ENCODE data around the gene IGSF8. TPM values are rescaled to one million over a fixed set of nuclear protein-coding genes. Genes with fewer than 3 reads are reported as not detected.

The IGSF8 gene
- total RNA-seq, 2 donors from 2014 or later: 23.8 to 30.8 TPM

DNA sequence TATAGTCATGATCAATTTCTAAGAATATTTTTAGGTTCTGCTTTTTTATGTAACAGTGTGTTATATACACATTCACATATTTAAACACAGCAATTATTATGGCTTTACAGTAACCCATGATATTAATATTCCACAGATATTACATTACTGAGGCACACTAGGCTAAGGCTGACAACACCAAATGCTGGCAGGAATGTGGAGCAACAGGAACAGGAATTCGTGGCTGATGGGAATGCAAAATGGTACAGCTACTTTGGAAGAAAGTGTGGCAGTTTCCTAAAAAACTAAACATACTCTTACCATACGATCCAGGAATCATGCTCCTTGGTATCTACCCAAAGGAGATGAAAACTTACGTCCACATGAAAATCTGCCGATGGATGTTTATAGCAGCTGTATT lies 19.0 kb downstream of the IGSF8 start:
- Mint-ChIP-seq H3K4me1 (peaks cover 5% of the 10 kb centered on the region), H3K4me3 (no peak overlapping the region), H3K9me3 (no peaks in the 10 kb centered on the region), H3K36me3 (ENCODE audit: low read depth) (no peaks in the 10 kb centered on the region), H3K27me3 (peaks cover 52% of the 10 kb centered on the region), H3K27ac (no peak overlapping the region)
- no peak for ATAC-seq (replicated peaks)

DNA sequence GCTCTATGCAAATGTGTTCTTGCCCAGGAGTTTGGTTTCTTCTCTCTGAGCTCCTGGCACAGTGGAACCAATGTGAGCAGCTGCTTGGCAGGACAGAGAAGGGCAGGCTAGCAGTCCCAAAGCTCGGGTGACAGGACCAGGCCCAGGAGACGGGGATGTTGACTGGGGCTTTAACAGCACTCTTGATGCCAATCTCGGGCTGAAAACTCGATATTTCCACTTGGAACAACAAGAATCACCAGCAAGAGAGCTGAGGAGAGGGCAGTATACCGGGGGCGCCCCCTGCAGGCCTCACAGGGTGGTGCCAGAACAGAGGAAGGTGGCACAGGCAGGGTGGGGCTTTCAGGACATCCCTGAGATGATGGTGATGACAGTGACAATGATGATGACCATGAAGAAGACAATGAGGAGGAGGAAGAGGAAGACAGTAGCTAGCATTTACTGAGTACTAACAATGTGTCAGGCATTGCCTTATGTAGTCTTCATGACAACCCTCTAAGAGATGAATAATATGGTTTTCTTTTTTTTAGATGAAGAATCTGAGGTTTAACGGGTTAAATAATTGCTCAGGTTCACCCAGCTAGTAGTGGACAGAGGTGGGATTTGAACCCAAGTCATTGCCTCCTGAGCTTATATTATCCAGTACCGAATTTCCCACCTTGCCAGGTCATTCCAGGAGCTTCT lies 19.8 kb downstream of the IGSF8 start:
- Mint-ChIP-seq H3K4me3 (no peak overlapping the region), H3K36me3 (ENCODE audit: low read depth) (no peaks in the 10 kb centered on the region), H3K4me1 (peaks cover 5% of the 10 kb centered on the region), H3K27me3 (peaks cover 52% of the 10 kb centered on the region), H3K27ac (no peak overlapping the region), H3K9me3 (no peaks in the 10 kb centered on the region)
- ATAC-seq (replicated peaks): peak; percentile 92

GRCh38 chr1:160077486-160077885 lies 20.9 kb downstream of the IGSF8 start:
- peaks cover 5% of the 10 kb centered on the region for H3K4me1 Mint-ChIP-seq
- H3K36me3 Mint-ChIP-seq (ENCODE audit: low read depth): no peaks in the 10 kb centered on the region
- H3K9me3 Mint-ChIP-seq: no peaks in the 10 kb centered on the region
- ATAC-seq (replicated peaks): no peak
- H3K4me3 Mint-ChIP-seq: no peak overlapping the region
- H3K27me3 Mint-ChIP-seq: peaks cover 53% of the 10 kb centered on the region
- H3K27ac Mint-ChIP-seq: no peak overlapping the region

- Mint-ChIP-seq H3K27ac (no peak overlapping the region), H3K27me3 (peaks cover 53% of the 10 kb centered on the region), H3K36me3 (ENCODE audit: low read depth) (no peaks in the 10 kb centered on the region), H3K4me3 (no peak overlapping the region), H3K4me1 (peaks cover 8% of the 10 kb centered on the region), H3K9me3 (no peaks in the 10 kb centered on the region)
- no peak for ATAC-seq (replicated peaks)
Measured at GRCh38 chr1:160076295-160076694, 22.1 kb downstream of the IGSF8 start.

GRCh38 chr1:160075836-160076235 lies 22.6 kb downstream of the IGSF8 start:
- Mint-ChIP-seq H3K27ac (no peak overlapping the region), H3K27me3 (peaks cover 50% of the 10 kb centered on the region)

GRCh38 chr1:160074865-160075264 lies 23.6 kb downstream of the IGSF8 start:
- H3K36me3 Mint-ChIP-seq (ENCODE audit: low read depth): no peaks in the 10 kb centered on the region
- peaks cover 16% of the 10 kb centered on the region for H3K4me1 Mint-ChIP-seq
- no peak overlapping the region for H3K4me3 Mint-ChIP-seq
- H3K9me3 Mint-ChIP-seq: no peaks in the 10 kb centered on the region
- H3K27me3 Mint-ChIP-seq: peaks cover 50% of the 10 kb centered on the region
- ATAC-seq (replicated peaks): no peak
- no peak overlapping the region for H3K27ac Mint-ChIP-seq

More at GRCh38 chr1:160075836-160076235, 22.6 kb downstream of the IGSF8 start:
- H3K9me3 Mint-ChIP-seq: no peaks in the 10 kb centered on the region
- peaks cover 9% of the 10 kb centered on the region for H3K4me1 Mint-ChIP-seq
- no peak overlapping the region for H3K4me3 Mint-ChIP-seq
- no peaks in the 10 kb centered on the region for H3K36me3 Mint-ChIP-seq (ENCODE audit: low read depth)
- no peak for ATAC-seq (replicated peaks)

DNA sequence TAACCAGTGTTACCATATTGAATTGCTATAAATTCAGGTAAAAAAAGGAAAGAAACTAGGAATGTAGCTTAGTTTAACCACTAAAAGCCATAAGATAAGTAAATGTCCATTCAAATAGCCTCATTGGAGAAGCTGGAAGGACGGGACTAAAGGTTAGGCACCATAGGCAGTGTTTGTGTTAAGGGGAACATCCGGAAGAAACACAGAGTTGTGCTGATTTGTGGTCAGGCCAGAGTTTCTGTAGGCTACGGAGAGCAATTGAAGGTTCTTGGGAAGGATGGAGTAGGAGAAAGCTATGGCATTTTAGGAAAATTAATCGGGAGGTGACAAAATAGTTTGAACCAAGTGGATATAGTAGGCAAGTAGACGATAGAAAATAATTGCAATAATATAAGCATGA lies 27.1 kb downstream of the IGSF8 start:
- H3K36me3 Mint-ChIP-seq (ENCODE audit: low read depth): no peaks in the 10 kb centered on the region
- no peak overlapping the region for H3K27ac Mint-ChIP-seq
- H3K4me1 Mint-ChIP-seq: peaks cover 11% of the 10 kb centered on the region
- peaks cover 44% of the 10 kb centered on the region for H3K27me3 Mint-ChIP-seq
- no peak overlapping the region for H3K4me3 Mint-ChIP-seq
- no peak for ATAC-seq (replicated peaks)
- H3K9me3 Mint-ChIP-seq: no peaks in the 10 kb centered on the region

GRCh38 chr1:160070243-160071163 lies 27.9 kb downstream of the IGSF8 start:
- Mint-ChIP-seq H3K27ac (peak overlapping the region; percentile 60), H3K36me3 (ENCODE audit: low read depth) (no peaks in the 10 kb centered on the region), H3K27me3 (peaks cover 41% of the 10 kb centered on the region), H3K9me3 (no peaks in the 10 kb centered on the region), H3K4me3 (peak overlapping the region; percentile 86), H3K4me1 (peaks cover 11% of the 10 kb centered on the region)
- peak; percentile 73 for ATAC-seq (replicated peaks)

DNA sequence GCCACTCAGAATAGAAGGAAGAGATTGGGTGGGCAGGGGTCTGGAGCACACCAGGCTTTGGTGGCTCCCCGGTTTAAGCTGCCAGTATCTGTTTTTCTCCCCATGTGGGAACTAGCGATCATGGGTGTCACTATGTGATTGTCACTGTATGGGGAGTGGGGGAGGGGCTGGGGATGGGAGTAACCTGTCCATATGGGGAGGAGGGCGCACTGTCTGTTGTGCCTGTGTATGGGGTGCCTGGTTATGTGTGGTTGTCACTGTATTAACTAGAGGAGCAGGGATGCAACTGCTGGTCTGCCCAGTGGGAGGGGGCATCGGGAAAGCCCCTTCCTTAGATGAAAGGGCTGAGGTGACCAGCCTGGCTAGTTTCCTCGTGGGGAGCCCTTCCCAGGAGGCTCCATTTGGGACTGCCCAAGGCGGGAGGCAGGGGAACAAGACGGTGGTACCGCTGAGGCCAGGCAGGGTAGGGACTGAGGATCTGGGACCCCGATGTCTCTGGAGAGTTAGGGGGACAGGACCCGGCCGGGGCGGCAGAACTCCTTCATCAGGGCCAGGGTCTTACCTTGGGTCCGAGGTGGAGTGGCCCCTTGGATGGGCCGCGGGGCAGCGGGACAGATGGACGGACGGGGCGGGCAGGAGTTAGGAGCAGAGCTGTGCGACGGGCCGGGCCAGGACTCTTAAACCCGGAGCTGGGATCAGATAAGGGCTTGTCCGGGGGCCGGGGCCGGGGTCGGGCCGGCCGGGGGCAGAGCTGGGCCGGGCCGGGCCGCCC lies 28.8 kb downstream of the IGSF8 start, which contains the start of gene KCNJ10:
TSS of gene KCNJ10 (minus strand) at position 701 of the 772 bp plus-strand sequence. CDS start 27,628 bp downstream, outside the sequence.
- Mint-ChIP-seq H3K9me3 (no peaks in the 10 kb centered on the region), H3K27ac (peak within 1 kb of the TSS; percentile 60), H3K4me1 (peaks cover 11% of the 10 kb centered on the region), H3K27me3 (peaks cover 38% of the 10 kb centered on the region), H3K4me3 (peak within 1 kb of the TSS; percentile 86), H3K36me3 (ENCODE audit: low read depth) (no peaks in the 10 kb centered on the region)
- ATAC-seq (replicated peaks): no peak

- Mint-ChIP-seq H3K27me3 (peaks cover 32% of the 10 kb centered on the region), H3K4me3 (no peak overlapping the region), H3K9me3 (no peaks in the 10 kb centered on the region), H3K36me3 (ENCODE audit: low read depth) (no peaks in the 10 kb centered on the region), H3K27ac (no peak overlapping the region), H3K4me1 (peaks cover 11% of the 10 kb centered on the region)
- no peak for ATAC-seq (replicated peaks)
Measured at GRCh38 chr1:160068225-160068624, 30.2 kb downstream of the IGSF8 start.

DNA sequence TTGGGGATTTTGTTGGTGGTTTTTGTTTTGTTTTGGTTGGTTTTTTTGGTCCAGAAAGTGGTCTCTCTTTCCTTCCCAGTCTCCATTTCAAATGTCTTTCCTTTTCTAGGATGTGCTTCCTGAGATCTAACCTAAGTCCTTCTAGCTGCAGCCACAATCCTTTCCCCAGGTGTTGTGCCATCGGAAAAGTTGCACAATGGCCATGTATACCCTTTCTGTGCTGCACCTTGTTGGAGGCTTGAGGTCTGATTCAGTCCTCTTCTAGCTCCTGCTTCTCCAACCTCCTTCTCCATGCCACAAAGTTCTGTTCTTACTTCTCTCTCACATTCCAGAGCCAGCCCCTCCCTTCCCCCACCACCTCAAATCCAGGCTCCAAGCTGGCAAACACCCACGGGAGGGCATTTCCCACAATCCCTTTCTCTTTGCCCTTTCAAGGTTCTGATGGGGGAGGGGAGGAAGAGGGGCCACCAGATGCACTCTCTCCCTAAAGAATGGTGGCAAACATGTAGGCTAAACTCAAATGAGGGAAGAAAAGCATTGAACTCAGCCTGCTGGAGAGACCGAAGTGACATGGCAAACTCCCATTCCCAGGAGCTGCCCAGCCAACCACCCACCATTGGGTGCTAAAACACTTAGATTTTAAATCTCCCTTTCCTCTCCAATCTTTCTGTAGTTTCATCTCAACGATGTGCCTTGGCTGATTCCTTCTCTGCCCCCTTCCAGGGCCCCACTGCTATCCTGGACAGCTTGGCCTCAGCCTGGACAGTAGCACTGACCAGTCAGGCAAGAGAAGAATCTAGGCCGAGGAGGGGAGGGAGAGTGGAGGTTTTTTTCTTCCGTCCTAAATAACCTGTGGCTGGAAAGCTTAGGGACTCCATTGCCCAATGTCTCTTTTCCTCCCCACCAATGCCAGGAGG lies 31.3 kb downstream of the IGSF8 start:
- H3K9me3 Mint-ChIP-seq: no peaks in the 10 kb centered on the region
- H3K27me3 Mint-ChIP-seq: peaks cover 30% of the 10 kb centered on the region
- peaks cover 11% of the 10 kb centered on the region for H3K4me1 Mint-ChIP-seq
- no peak overlapping the region for H3K4me3 Mint-ChIP-seq
- H3K36me3 Mint-ChIP-seq (ENCODE audit: low read depth): no peaks in the 10 kb centered on the region
- ATAC-seq (replicated peaks): no peak
- H3K27ac Mint-ChIP-seq: no peak overlapping the region

GRCh38 chr1:160064746-160065145 lies 33.7 kb downstream of the IGSF8 start:
- no peaks in the 10 kb centered on the region for H3K36me3 Mint-ChIP-seq (ENCODE audit: low read depth)

GRCh38 chr1:160064164-160064563 lies 34.3 kb downstream of the IGSF8 start:
- ATAC-seq (replicated peaks): no peak
- no peak overlapping the region for H3K4me3 Mint-ChIP-seq
- no peaks in the 10 kb centered on the region for H3K9me3 Mint-ChIP-seq
- H3K27me3 Mint-ChIP-seq: peaks cover 18% of the 10 kb centered on the region
- H3K36me3 Mint-ChIP-seq (ENCODE audit: low read depth): no peaks in the 10 kb centered on the region
- H3K27ac Mint-ChIP-seq: no peak overlapping the region
- no peaks in the 10 kb centered on the region for H3K4me1 Mint-ChIP-seq

More at GRCh38 chr1:160064746-160065145, 33.7 kb downstream of the IGSF8 start:
- Mint-ChIP-seq H3K27ac (no peak overlapping the region), H3K9me3 (no peaks in the 10 kb centered on the region), H3K4me3 (no peak overlapping the region), H3K4me1 (no peaks in the 10 kb centered on the region), H3K27me3 (peaks cover 18% of the 10 kb centered on the region)
- no peak for ATAC-seq (replicated peaks)
